Activated gamma-delta T cell treated with anti-CD3 and anti-CD28 coated beads, Interleukin-2, amount 50 U/mL, for 16 hours (primary cell): ENCODE results near the gene FAM110D.

Source experiments
- DNase-seq: peaks from one replicate; pipeline ENCODE4 v3.0.0-alpha.2; 2020; ENCODE audit warnings: low read depth

FAM110D gene

DNA sequence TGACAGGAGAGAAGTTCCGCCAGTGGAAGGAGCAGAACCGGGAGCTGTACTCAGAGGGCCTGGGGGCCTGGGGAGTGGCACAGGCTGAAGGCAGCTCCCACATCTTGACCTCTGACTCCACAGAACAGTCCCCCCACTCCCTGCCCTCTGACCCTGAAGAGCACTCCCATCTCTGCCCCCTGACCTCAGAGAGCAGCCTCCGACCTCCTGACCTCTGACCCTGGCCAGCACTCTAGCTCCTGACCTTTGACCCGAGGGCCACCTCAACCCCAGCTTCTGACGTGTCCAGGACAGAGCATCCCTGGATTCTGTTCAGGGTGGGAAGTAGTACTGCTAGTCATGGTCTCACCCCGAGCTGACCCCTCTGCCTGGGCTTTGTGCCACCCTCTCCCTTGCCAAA is 30.5 kb downstream of the FAM110D start:
- no peak for DNase-seq

DNA sequence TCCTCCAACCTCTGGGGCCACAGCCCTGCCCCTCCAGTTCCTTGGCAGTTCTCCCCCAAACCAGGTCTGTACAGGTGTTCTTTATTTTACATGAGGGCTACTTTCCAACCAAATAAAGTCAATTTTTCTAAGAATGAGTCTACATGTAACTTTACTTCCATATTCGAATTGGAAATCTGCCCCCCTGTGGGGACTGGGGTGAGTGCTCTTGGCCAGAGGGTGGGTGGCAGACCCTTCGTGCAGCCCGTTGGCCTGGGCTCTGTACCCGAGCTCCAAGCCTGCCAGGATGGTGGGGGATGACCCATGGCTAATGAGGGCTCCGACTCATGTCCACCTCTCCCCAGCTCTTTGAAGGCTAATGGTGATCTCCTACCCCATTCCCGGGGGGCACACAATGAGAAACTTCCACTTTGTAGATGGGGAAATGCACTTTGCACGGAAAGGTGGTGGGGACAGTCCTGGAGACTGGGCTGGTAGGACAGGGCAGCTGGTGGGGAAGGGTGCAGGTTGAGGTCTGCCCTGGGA is 30.9 kb downstream of the FAM110D start:
- DNase-seq = no peak

DNA sequence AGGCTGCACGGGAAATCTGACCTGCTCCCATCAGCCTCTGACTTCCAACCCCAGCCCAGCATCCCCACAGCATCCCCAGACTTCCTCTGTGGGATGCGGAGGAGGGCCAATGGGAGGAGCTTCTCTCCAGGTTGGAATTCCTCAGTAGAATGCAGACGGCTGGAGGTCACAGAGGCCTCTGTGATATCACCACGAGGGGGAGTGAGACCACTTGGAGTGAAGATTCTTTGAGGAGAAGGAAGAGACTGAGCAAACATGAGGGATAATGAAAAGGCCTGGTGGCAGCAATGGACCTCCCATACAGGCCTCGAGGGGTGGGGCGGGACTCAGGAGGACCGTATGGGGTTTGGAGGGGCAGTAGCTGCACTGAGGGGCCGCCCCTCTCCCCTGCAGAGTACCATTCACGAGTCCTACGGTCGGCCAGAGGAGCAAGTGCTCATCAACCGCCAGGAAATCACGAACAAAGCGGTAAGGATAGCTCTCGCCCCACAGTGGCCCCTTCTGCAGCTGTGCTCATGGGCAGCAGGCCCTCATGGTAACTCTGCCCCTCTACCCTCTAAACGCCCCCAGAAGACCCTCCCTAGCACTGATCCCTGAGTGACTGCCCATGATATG is 31.6 kb downstream of the FAM110D start, which contains the start of gene CATSPER4:
Gene CATSPER4 (plus strand): TSS at position 230 of the 615 bp plus-strand sequence. CDS start 26 bp downstream, at position 256.
- DNase-seq = no peak

DNA sequence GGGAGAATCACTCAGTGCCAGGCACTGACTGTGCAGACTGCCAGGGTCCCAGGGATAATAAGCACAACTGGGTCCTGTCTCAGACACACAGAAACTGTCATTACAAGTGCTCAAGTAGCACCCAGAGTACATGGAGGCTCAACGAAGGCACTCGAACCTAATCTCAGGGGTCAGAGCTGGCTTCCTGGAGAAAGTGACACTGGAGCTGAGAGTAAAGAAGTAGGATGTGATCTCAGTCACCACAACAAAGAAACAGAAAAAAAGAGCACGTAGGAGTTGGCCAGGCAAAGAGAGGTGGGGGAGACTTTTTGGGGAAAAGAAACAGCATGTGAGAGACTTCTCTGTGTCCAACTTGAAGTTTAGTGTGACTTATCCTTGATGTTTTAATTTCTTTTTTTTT is 32.9 kb downstream of the FAM110D start:
- DNase-seq = no peak

DNA sequence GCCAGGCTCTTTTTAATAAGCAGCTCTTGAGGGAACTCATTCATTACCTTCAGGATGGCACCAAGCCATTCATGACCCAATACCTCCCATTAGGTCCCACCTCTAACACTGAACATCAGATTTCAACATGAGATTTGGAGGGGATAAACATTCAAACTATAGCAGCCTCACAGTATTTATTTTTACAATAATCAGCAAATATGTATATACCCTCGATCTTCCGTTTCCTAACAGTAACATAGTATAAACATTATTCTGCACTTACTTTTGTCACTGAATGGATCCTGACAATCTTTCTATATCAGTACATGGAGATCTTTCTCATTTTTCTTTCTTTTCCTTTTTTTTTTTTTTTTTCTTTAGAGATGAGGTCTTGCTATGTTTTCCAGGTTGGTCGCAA is 36.9 kb downstream of the FAM110D start:
- no peak for DNase-seq

DNA sequence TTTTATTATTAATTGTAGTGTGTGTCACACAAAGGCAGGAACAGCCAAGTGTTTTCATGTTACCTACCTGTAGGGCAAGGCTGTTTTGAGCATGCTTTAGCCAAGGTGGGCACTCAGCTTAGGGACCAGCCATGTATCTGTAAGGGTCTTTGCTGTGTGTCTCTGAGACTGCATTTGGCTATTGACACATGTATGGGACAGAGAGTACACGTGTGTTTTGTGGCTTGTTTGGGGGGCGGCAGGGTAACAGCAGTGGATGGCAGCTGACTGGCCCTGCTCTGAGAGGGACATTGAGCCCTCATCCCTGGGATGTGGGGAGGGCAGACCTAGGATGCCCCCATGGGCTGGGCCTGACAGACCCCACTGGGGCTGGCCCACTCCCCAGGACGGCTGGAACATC is 38.4 kb downstream of the FAM110D start:
- DNase-seq = no peak

DNA sequence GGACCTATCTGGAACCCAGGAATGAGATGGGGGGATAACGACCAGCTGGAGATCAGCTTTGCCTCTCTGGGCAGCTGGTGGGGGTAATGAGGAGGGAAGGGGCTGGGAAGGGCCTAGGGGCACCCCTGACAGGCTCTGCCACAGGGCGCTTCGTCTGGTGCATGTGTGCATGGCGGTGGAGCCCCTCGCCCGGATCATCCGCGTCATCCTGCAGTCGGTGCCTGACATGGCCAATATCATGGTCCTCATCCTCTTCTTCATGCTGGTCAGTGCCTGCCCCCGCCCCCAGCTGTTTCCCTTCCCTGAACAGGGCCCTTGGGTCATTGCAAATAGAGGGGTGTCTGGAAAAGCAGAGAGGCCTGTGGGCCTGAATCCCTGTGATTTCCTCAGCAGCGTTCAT is 38.9 kb downstream of the FAM110D start:
- no peak for DNase-seq

DNA sequence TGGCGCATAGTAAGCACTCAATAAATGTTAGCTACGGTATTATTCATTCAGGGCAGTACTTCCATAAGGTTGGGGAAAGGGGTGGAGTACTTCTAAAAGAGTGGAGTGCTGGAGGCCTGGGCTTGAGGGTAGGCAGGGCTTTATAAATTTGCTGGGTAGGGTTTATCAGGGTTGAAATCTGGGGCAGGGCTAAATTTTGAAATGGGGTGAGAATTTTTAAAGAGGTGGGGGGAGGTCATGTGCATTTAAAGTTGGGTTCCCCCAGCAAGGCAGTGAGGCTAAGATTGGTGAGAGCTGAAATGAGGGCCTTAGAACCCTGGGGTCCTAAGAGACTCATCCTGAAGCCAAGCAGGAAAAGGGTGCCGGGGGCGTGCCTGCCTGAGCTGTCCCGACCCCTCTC is 41.5 kb downstream of the FAM110D start:
- no peak for DNase-seq

DNA sequence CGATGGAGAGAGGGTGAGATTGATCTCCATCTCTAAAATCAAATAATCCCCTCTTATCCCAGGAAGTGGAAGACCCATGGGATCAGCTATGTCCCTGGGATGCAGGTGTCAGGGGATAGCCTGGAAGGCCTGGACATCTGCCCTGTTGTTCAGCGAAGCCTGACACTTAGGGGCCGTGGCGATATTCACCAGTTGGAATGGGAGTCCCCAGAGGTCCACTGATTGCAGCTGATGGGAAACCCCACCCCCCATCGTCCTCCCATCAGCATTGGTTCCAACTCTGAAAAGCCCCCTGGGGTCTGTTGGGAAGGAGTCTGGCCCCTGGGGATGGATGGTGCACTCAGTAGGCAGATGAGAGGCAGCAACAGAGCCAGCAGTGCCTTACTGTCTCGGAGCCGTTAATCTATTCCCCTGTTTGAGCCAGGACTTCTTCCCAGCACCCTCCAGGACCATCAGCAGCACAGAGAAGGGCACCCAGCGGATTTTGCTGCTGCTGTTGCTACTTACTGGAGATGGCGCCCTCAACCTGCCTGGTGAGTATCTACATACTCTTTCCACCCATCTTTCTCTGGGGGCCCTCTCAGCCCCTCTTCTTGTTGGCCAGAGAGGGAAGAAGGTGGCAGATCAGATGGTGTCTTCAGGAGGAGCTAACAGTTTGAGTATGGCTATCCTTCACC is 44.9 kb downstream of the FAM110D start:
- no peak for DNase-seq

DNA sequence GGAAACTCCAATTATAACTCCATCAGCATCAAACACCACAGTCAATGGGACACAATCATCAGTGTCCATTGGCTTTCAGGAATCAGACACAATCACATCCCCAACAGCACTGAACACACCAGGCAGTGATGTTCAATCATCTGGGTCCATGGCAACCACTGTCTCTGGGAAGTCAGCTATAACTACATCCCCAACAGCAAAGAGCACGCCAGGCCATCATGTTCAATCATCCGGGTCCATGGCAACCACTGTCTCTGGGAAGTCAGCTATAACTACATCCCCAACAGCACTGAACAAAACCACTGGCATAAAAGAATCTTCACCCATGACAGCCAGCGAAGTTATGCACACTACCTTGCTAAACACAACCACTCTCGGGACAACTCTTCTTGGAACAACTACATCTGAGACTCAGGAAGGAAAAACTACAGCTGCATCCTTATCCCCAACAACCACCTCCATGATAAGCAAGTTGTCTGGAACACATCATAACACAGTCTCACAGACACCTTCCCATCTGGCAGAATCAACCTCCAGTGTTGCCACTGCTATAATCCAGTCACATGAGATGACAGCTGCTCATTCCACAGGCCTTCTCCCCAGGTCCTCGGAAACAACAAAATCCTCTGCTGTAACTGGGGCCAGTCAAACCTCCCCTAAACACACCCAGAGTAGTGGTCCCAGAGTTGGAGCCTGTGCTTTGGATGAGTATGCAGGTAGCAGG is 51.4 kb downstream of the FAM110D start:
- no peak for DNase-seq

DNA sequence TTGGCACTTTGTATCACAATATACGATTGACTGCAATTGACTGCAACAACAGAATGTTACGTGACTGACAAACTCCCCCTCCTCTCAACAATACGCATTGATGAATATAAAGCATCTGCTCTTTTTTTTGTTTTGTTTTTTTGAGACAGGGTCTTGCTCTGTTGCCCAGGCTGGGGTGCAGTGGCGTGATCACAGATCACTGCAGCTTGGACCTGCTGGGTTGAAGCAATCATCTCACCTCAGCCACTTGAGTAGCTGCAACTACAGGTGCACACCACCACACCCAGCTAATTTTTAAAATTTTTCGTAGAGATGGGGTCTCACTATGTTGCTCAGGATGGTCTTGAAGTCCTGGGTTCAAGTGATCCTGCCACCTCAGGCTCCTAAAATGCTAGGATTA is 53.8 kb downstream of the FAM110D start:
- DNase-seq = no peak

DNA sequence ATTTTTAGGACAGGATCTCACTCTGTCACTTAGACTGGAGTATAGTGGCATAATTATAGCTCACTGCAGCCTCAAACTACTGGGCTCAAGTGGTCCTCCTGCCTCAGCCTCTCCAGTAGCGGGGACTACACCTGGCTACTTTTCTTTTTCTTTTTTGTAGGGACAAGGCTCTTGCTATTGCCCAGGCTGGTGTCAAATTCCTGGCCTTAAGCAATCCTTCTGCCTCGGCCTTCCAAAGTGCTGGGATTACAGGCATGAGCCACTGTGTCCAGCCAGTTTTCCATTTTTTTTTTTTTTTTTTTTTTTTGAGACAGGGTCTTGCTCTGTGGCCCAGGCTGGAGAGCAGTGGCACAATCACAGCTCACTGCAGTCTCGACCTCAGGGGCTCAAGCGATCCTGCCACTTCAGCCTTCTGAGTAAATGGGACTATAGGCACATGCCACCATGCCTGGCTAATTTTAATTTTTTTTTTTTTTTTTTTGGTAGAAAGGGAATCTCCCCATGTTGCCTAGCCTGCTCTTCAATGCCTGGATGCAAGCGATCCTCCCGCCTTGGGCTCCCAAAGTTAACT is 54.5 kb downstream of the FAM110D start:
- no peak for DNase-seq
